Neural cell (in vitro differentiated cells): ENCODE measurements around the gene ZNF532. TPM values are rescaled to one million over a fixed set of nuclear protein-coding genes. Genes with fewer than 3 reads are reported as not detected.
"Not testable (repeated sequence)": the region's sequence is repeated elsewhere in the genome, so short reads cannot be mapped to it uniquely, and the experiment has no call there.

Experiments
- H2AFZ ChIP-seq: fragments of 200-600, 300-800 bp; sonication (generic), shearing (Covaris generic); 2 replicates; pipeline ENCODE4 v1.6.0; 2014; ENCODE audit warnings: low read depth, mild to moderate bottlenecking, antibody characterized with exemption, low read length, moderate library complexity
- H3F3A ChIP-seq: fragments of 200-600 bp; shearing (Covaris generic); 2 replicates; pipeline ENCODE4 v1.6.1; 2016; ENCODE audit warnings: mild to moderate bottlenecking, moderate library complexity, mixed read lengths, antibody characterized with exemption, low read length; ENCODE audit not compliant: insufficient read depth, poor library complexity, severe bottlenecking
- H3K27ac ChIP-seq: fragments of 200-600, 300-800 bp; sonication (generic), shearing (Covaris generic); 2 replicates; pipeline ENCODE4 v1.5.1; 2014; ENCODE audit warnings: mild to moderate bottlenecking, low read length, moderate library complexity
- H3K27me3 ChIP-seq: fragments of 300-800, 200-600 bp; sonication (generic), shearing (Covaris generic); 2 replicates; pipeline ENCODE4 v1.6.0; 2014; ENCODE audit warnings: mild to moderate bottlenecking, low read depth, low read length, moderate library complexity; ENCODE audit not compliant: insufficient read depth
- H3K36me3 ChIP-seq: fragments of 300-800, 200-600 bp; sonication (generic), shearing (Covaris generic); 2 replicates; pipeline ENCODE4 v1.5.1; 2014; ENCODE audit warnings: mild to moderate bottlenecking, antibody characterized with exemption, low read length, moderate library complexity; ENCODE audit not compliant: insufficient read depth
- H3K4me2 ChIP-seq: fragments of 300-800, 200-600 bp; sonication (generic), shearing (Covaris generic); 2 replicates; pipeline ENCODE4 v1.6.0; 2014; ENCODE audit warnings: mild to moderate bottlenecking, low read length
- H3K4me3 ChIP-seq: fragments of 300-800, 200-600 bp; sonication (generic), shearing (Covaris generic); 2 replicates; pipeline ENCODE4 v1.5.1; 2014; ENCODE audit warnings: mild to moderate bottlenecking, low read length, moderate library complexity
- H3K79me2 ChIP-seq: fragments of 200-600 bp; shearing (Covaris generic); replicated peaks from 2 replicates; pipeline ENCODE4 v1.6.0; 2014; ENCODE audit warnings: mild to moderate bottlenecking, low read length, moderate library complexity; ENCODE audit not compliant: insufficient read depth
- H3K9ac ChIP-seq: fragments of 300-800, 200-600 bp; sonication (generic), shearing (Covaris generic); 2 replicates; pipeline ENCODE4 v1.6.1; 2016; ENCODE audit warnings: mild to moderate bottlenecking, low read length, mixed read lengths
- H3K9me2 ChIP-seq: fragments of 200-600 bp; shearing (Covaris generic); 2 replicates; pipeline ENCODE4 v1.6.1; 2016; ENCODE audit warnings: mild to moderate bottlenecking, low read length, mixed read lengths; ENCODE audit not compliant: insufficient read depth
- H3K9me3 ChIP-seq: fragments of 200-600, 300-800 bp; sonication (generic), shearing (Covaris generic); 2 replicates; pipeline ENCODE4 v1.6.1; 2016; ENCODE audit warnings: mild to moderate bottlenecking, mixed run types, low read length, moderate library complexity, mixed read lengths
- H4K20me1 ChIP-seq: fragments of 200-600 bp; shearing (Covaris generic); 2 replicates; pipeline ENCODE4 v1.6.1; 2016; ENCODE audit warnings: mild to moderate bottlenecking, mixed run types; ENCODE audit not compliant: insufficient read depth
- EP300 ChIP-seq: fragments of 450-650 bp; conservative IDR thresholded peaks from 2 replicates; pipeline ENCODE4 v1.6.1; 2014; ENCODE audit warnings: antibody characterized with exemption, mild to moderate bottlenecking, moderate library complexity; ENCODE audit not compliant: poor library complexity, severe bottlenecking
- EZH2 ChIP-seq: fragments of 200-600, 300-800 bp; shearing (Covaris generic), sonication (generic); IDR thresholded peaks from 2 replicates; pipeline ENCODE4 v1.6.1; 2014; ENCODE audit warnings: antibody characterized with exemption, low read length, borderline replicate concordance, mild to moderate bottlenecking; ENCODE audit not compliant: insufficient read depth, poor library complexity, severe bottlenecking
- MXI1 ChIP-seq: fragments of 450-650 bp; conservative IDR thresholded peaks from 2 replicates; pipeline ENCODE4 v1.6.1; 2014; ENCODE audit warnings: antibody characterized with exemption, mild to moderate bottlenecking; ENCODE audit not compliant: poor library complexity, severe bottlenecking
- POLR2AphosphoS5 ChIP-seq: IDR thresholded peaks from 2 replicates; pipeline ENCODE4 v1.6.1; 2012
- RAD21 ChIP-seq: fragments of 450-650 bp; conservative IDR thresholded peaks from 2 replicates; pipeline ENCODE4 v1.6.1; 2014; ENCODE audit warnings: antibody characterized with exemption, mild to moderate bottlenecking, moderate library complexity
- SMC3 ChIP-seq: fragments of 450-650 bp; conservative IDR thresholded peaks from 2 replicates; pipeline ENCODE4 v1.6.1; 2014; ENCODE audit warnings: antibody characterized with exemption, mild to moderate bottlenecking, moderate library complexity; ENCODE audit not compliant: poor library complexity
- TAF1 ChIP-seq: IDR thresholded peaks from 2 replicates; pipeline ENCODE4 v1.6.1; 2012; ENCODE audit warnings: low read depth
- polyA plus RNA-seq: library from polyadenylated mRNA; depleted of rRNA; stranded (reverse); fragments of >200 nt; gene quantifications from 2 replicates; pipeline ENCODE4 v1.2.3, GENCODE V29; 2014
- TF ChIP-seq, protein P1 (sequence below): IDR thresholded peaks from 2 replicates; pipeline ENCODE4 v1.6.1; 2012; ENCODE audit warnings: borderline replicate concordance
- TF ChIP-seq, protein P2 (sequence below): fragments of 450-650 bp; IDR thresholded peaks from 2 replicates; pipeline ENCODE4 v1.5.1; 2014; ENCODE audit warnings: antibody characterized with exemption, mild to moderate bottlenecking, moderate library complexity; ENCODE audit not compliant: poor library complexity, severe bottlenecking

The ZNF532 gene
- polyA plus RNA-seq, 1 donor from 2014 or later: 119 TPM

DNA sequence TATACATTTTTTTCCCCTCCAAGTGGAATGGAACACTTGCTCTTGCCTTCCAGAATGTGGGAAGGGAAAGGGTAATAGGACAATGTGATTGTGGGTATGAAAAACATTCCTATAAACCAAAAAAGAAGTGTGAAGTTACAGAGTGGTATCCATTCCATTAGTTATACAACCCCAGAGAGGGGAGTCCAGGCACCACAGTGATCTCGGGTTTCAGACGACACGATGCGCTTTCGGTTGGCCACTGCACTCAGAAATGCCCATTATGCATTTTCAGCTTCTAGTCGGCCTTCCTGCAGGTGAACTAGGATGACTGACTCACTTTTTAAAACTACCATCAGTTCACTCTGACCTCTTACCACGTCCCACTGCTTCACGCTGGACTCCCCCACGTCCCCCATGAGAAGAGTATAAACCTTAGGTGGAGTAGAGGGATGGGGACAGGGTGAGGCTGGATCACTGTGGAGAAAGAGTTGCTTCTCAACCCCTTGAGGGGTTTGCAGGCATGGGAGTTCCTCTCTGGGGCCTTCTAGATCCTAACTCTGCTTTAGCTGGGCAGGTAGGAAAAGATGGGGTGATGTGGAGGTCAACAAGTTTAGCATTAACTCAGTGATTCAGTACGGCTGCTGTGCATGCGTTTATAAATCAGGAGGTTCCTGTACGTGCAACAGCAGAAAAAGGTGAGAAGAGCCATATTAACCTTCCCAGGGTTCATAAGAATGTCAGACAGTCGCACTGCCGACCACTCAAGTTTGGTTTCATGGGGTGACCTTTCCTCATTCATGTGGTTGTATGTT, 50.5 kb downstream of the ZNF532 start:
- Histone ChIP-seq H3K4me2 (no peak overlapping the region), H4K20me1 (peaks cover 18% of the 10 kb centered on the region), H3K27ac (no peak overlapping the region), H3K4me3 (no peak overlapping the region), H3K27me3 (no peaks in the 10 kb centered on the region), H3K9me2 (no peaks in the 10 kb centered on the region), H3K36me3 (peaks cover 21% of the 10 kb centered on the region), H3K79me2 (peaks cover 76% of the 10 kb centered on the region), H2AFZ (no peak overlapping the region), H3K9ac (no peak overlapping the region), H3K9me3 (no peaks in the 10 kb centered on the region), H3F3A (no peaks in the 10 kb centered on the region)
- no peak for TF ChIP-seq TAF1

- Histone ChIP-seq H3K27ac (no peak overlapping the region), H3K4me3 (no peak overlapping the region), H3K36me3 (peaks cover 17% of the 10 kb centered on the region), H4K20me1 (peaks cover 18% of the 10 kb centered on the region), H2AFZ (no peak overlapping the region), H3K4me2 (no peak overlapping the region), H3K9me2 (no peaks in the 10 kb centered on the region), H3K27me3 (no peaks in the 10 kb centered on the region), H3K79me2 (peaks cover 76% of the 10 kb centered on the region), H3F3A (no peaks in the 10 kb centered on the region), H3K9ac (no peak overlapping the region), H3K9me3 (no peaks in the 10 kb centered on the region)
- TF ChIP-seq, protein P1, sequence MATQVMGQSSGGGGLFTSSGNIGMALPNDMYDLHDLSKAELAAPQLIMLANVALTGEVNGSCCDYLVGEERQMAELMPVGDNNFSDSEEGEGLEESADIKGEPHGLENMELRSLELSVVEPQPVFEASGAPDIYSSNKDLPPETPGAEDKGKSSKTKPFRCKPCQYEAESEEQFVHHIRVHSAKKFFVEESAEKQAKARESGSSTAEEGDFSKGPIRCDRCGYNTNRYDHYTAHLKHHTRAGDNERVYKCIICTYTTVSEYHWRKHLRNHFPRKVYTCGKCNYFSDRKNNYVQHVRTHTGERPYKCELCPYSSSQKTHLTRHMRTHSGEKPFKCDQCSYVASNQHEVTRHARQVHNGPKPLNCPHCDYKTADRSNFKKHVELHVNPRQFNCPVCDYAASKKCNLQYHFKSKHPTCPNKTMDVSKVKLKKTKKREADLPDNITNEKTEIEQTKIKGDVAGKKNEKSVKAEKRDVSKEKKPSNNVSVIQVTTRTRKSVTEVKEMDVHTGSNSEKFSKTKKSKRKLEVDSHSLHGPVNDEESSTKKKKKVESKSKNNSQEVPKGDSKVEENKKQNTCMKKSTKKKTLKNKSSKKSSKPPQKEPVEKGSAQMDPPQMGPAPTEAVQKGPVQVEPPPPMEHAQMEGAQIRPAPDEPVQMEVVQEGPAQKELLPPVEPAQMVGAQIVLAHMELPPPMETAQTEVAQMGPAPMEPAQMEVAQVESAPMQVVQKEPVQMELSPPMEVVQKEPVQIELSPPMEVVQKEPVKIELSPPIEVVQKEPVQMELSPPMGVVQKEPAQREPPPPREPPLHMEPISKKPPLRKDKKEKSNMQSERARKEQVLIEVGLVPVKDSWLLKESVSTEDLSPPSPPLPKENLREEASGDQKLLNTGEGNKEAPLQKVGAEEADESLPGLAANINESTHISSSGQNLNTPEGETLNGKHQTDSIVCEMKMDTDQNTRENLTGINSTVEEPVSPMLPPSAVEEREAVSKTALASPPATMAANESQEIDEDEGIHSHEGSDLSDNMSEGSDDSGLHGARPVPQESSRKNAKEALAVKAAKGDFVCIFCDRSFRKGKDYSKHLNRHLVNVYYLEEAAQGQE: no peak
- TF ChIP-seq RAD21 (no peak), MXI1 (no peak), EP300 (no peak), POLR2AphosphoS5 (no peak), SMC3 (no peak), EZH2 (no peak), TAF1 (no peak)
- TF ChIP-seq, protein P2, sequence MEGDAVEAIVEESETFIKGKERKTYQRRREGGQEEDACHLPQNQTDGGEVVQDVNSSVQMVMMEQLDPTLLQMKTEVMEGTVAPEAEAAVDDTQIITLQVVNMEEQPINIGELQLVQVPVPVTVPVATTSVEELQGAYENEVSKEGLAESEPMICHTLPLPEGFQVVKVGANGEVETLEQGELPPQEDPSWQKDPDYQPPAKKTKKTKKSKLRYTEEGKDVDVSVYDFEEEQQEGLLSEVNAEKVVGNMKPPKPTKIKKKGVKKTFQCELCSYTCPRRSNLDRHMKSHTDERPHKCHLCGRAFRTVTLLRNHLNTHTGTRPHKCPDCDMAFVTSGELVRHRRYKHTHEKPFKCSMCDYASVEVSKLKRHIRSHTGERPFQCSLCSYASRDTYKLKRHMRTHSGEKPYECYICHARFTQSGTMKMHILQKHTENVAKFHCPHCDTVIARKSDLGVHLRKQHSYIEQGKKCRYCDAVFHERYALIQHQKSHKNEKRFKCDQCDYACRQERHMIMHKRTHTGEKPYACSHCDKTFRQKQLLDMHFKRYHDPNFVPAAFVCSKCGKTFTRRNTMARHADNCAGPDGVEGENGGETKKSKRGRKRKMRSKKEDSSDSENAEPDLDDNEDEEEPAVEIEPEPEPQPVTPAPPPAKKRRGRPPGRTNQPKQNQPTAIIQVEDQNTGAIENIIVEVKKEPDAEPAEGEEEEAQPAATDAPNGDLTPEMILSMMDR: no peak
These were observed 51.3 kb downstream of the ZNF532 start for GRCh38 chr18:58915995-58916394.

DNA sequence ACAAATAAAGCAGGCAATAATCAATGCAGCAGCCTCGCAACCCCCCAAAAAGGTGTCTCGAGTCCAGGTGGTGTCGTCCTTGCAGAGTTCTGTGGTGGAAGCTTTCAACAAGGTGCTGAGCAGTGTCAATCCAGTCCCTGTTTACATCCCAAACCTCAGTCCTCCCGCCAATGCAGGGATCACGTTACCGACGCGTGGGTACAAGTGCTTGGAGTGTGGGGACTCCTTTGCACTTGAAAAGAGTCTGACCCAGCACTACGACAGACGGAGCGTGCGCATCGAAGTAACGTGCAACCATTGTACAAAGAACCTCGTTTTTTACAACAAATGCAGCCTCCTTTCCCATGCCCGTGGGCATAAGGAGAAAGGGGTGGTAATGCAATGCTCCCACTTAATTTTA, 55.3 kb downstream of the ZNF532 start:
- not testable (repeated sequence) for H3K27ac ChIP-seq, H3F3A ChIP-seq, H3K4me3 ChIP-seq, H3K4me2 ChIP-seq, H2AFZ ChIP-seq, H3K27me3 ChIP-seq, H3K9me3 ChIP-seq, H3K9me2 ChIP-seq, H3K9ac ChIP-seq
- Histone ChIP-seq H4K20me1 (peaks cover 17% of the 10 kb centered on the region), H3K79me2 (peaks cover 79% of the 10 kb centered on the region), H3K36me3 (peaks cover 28% of the 10 kb centered on the region)
